ENCODE data around the gene MAML3.

The MAML3 gene

GRCh38 chr4:139669890-139670289 is 484.1 kb downstream of the MAML3 start:
- H3K9me3 ChIP-seq: no peaks in the 10 kb centered on the region
- DNase-seq: no peak
- TF ChIP-seq, protein P1, sequence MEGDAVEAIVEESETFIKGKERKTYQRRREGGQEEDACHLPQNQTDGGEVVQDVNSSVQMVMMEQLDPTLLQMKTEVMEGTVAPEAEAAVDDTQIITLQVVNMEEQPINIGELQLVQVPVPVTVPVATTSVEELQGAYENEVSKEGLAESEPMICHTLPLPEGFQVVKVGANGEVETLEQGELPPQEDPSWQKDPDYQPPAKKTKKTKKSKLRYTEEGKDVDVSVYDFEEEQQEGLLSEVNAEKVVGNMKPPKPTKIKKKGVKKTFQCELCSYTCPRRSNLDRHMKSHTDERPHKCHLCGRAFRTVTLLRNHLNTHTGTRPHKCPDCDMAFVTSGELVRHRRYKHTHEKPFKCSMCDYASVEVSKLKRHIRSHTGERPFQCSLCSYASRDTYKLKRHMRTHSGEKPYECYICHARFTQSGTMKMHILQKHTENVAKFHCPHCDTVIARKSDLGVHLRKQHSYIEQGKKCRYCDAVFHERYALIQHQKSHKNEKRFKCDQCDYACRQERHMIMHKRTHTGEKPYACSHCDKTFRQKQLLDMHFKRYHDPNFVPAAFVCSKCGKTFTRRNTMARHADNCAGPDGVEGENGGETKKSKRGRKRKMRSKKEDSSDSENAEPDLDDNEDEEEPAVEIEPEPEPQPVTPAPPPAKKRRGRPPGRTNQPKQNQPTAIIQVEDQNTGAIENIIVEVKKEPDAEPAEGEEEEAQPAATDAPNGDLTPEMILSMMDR (IDR thresholded peaks at IDR 0.05; ENCODE audit: low read depth, low read length): no peak
- no peaks in the 10 kb centered on the region; the same call in 1 of the 2 replicates for H3K4me1 ChIP-seq
- H3K36me3 ChIP-seq: no peaks in the 10 kb centered on the region
- no peak overlapping the region for H3K4me3 ChIP-seq (ENCODE audit: low read depth, low read length)
- H3K27me3 ChIP-seq: no peaks in the 10 kb centered on the region

- Histone ChIP-seq H3K4me1 (no peaks in the 10 kb centered on the region; the same call in 1 of the 2 replicates), H3K36me3 (no peaks in the 10 kb centered on the region), H3K4me3 (ENCODE audit: low read depth, low read length) (no peak overlapping the region), H3K27me3 (no peaks in the 10 kb centered on the region), H3K9me3 (no peaks in the 10 kb centered on the region)
- TF ChIP-seq, protein P1 (IDR thresholded peaks at IDR 0.05; ENCODE audit: low read depth, low read length): no peak
- no peak for DNase-seq
These were observed 484.6 kb downstream of the MAML3 start for GRCh38 chr4:139669335-139669734.

DNA sequence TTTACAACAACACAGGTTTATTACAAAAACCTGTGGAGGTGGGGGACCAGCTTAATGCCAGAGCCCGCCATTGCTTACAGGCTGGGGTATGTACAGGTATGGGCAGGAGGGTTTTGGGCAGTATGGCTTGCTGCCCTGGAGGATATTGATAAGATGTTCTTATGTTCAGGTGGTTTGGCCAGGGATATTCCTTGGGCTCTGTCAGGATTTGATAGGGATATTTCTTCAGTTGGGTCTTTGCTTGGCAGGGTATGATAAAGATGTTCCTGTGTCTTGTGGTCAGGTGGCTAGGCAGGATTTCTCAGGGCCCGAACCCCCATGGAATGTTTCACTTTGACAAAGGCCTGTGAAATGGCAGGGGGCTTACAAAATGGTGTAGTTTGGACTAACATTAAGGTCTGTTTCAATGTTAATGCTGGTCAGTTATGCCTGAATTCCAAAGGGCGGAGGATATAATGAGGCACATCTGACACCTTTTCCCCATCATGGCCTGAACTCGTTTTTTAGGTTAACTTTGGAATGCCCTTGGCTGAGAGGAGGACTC is 485.3 kb downstream of the MAML3 start:
- no peak overlapping the region for H3K4me3 ChIP-seq (ENCODE audit: low read depth, low read length)
- TF ChIP-seq, protein P1 (IDR thresholded peaks at IDR 0.05; ENCODE audit: low read depth, low read length): no peak
- no peak for DNase-seq
- no peaks in the 10 kb centered on the region for H3K36me3 ChIP-seq
- no peaks in the 10 kb centered on the region; the same call in 1 of the 2 replicates for H3K4me1 ChIP-seq
- H3K27me3 ChIP-seq: no peaks in the 10 kb centered on the region
- H3K9me3 ChIP-seq: no peaks in the 10 kb centered on the region

- Histone ChIP-seq H3K4me3 (ENCODE audit: low read depth, low read length) (no peak overlapping the region), H3K4me1 (no peaks in the 10 kb centered on the region; the same call in 1 of the 2 replicates), H3K9me3 (no peaks in the 10 kb centered on the region), H3K36me3 (no peaks in the 10 kb centered on the region), H3K27me3 (no peaks in the 10 kb centered on the region)
- TF ChIP-seq, protein P1 (IDR thresholded peaks at IDR 0.05; ENCODE audit: low read depth, low read length): no peak
- no peak for DNase-seq
These were observed 485.9 kb downstream of the MAML3 start for GRCh38 chr4:139668036-139668435.

All from BE2C (cell line).